M059J (cell line): ENCODE measurements around the gene SCN5A. TPM values are rescaled to one million over a fixed set of nuclear protein-coding genes. Genes with fewer than 3 reads are reported as not detected.
"Not testable (repeated sequence)": the region's sequence is repeated elsewhere in the genome, so short reads cannot be mapped to it uniquely, and the experiment has no call there.

Experiments
- DNase-seq: peaks from one replicate; pipeline ENCODE4 v3.0.0-alpha.2; 2012; ENCODE audit warnings: low read depth
- total RNA-seq: library from RNA; depleted of rRNA; stranded (reverse); fragments of >200 nt; shearing (Covaris generic); gene quantifications from 2 replicates; pipeline ENCODE4 v1.2.3, GENCODE V29; 2014

The SCN5A gene
- total RNA-seq, 1 experiment from 2014 or later, result 1.6 TPM

DNA sequence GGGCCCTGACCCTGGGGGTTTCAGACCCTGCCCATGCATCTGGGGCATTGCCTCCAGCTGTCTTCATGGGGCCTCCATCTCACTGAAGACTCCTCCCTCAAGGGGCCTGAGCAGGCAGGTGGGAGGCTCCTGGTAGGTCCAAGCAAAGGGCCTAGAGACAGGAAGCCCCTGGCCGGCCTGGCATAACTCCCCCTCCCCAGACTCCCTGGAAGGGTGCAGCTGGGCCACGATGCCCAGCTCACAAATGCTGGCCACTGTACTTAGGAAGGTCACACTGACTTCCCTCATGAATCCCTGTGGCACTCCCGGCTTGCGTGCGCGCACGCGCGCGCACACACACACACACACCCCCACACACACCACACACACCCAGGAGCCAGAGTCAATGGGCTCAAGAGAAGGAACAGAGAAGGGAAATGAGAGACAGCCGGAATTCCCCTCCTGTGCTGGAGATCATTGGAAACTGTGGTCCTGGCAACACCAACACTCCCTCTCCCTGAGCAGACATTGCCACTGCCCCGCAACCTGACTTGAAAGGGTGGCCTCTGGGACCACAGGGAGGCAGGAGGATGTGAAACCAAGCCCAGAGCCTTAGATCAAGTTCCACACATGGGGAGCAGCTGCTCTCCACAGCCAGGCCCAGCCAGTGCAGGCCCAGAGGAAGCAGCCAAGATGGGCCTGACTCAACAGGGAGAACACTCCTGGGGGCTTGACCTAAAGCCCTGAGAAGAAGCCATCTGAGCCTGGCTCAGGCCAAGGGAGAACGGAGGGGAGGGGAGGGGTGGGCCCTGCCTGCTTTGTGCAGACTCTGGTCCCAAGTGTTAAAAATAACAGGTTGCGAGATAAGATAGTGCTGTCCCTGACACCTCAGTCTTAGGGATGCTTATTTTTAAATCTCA is 69.7 kb downstream of the SCN5A start:
- peak; percentile 2 for DNase-seq

DNA sequence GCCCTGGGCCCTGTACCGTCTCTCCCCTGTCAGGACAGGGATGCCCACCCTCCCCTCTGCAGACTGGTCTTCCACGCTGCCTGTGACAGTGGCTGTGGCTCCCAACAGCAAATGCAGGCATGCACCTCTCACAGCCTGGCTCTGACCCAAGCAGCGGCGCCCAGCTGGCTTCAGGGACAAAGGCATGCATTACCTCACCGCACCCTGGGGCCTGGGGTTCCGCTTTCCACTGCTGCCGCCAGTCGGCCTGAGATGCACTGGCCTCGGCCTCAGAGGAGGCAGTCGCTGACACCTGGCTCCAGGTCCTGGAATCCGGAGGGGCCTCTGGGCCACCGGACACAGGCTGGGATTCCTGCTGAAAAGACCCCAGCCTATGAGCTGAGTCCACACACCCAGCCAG is 70.3 kb downstream of the SCN5A start:
- DNase-seq, result peak; percentile 62

DNA sequence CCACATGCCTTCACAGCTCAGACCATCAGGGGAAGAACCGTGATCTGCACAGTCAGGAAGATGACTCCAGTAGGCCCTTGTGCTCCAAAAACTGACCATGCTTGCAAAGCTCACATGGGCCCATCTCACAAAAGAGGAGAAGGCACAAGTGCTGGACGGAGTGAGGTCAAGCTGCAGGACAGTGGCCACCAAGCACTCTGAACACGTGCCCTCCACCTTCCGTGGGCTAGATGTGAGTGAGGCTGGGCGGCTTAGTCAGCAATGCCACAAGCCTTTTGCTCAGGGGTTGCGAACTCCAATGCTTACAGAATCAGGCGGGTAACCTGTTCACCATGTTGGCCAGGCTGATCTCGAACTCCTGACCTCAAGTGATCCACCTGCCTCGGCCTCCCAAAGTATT is 70.9 kb downstream of the SCN5A start:
- DNase-seq, result no peak

DNA sequence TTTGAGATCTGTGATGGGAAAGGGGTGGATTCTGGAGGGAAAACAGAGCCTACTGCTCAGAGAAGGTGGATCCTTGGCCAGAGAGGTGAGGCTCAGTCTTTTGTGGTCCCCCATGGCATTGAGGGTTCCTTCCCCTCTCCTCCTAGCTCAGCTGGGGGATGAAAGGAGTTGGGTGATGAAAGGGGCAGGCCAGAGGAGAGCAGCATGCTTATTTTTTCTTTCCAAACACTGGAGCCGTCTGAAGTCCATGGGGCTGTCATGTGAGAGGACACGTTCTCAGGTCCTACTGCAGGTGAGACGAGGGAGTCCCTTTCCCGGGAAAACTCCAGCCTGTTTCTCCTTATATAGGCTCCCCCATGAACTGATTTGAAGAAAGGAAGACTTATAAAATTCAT is 71.4 kb downstream of the SCN5A start:
- no peak for DNase-seq

DNA sequence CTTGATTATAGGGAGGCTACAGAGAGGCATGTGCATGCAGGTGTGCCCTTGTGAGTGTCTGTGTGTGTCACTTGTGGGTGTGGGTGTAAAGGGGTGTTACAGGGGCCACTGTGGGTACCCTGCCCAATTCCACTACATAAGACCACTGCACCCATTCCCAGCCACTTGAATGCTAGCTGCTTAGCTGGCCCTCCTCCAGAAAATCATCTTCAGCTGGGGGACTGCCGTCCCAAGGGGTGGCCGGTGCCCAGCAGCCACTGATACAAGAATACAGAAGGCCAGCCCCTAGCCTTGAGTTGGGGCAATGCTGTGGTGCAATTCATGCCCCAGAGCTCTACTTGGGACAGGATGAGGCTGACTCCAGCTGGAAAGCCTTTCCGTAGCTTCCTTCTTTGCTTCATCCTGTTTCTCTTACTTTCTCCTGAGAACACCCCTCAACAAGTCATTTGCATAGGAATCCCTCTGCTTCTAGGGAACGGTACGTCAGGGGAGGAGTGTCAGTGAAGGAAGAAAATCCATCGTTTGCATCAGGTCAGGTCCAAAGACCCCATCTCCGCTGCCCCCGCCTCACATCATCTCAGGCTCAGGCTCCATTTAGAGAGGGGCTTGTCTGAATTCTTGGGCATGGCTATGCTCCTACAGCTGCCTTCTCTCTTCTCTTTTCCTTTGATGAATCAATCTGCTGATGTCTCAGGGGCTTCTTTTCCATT is 72.0 kb downstream of the SCN5A start:
- no peak for DNase-seq

DNA sequence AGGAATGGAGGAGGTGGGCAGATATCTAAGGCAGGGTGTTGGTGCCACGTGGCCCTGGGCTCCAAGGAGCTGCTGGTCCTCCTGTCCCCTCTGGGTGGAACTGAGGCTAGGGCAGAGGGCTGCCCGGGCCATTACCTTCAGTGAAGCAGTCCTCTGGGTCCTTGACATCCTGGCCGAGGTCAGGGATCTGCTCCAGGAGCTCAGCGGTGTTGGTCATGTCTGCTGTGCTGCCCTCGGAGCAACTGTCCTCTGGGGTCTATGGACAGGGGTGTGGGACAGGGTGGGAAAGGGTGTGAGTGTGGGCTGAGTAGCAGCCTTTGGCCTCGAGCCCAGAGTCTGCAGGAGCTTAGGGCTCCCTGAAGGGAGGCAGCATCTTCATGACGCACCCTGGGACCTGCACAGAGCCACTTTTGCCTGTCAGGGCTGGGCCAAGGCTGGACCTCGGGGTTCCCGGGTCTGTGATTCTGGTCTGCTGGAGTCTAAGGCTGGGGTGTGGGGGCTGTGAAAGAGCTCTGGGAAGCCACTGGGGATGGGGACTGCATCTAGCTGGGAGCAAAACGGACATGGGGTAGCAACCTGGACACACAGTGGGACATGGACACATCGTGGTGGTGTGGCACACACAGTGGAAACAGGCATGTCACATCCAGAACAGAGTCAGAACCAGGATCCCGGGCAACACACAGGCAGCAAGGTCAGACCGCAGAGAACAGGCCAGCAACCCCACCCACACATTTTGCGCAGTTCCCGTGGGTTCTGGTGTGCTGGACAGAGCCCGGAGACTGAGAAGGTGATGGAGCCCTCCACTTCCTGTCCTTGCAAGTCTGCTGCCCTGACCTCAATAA is 72.7 kb downstream of the SCN5A start:
- DNase-seq, result no peak

DNA sequence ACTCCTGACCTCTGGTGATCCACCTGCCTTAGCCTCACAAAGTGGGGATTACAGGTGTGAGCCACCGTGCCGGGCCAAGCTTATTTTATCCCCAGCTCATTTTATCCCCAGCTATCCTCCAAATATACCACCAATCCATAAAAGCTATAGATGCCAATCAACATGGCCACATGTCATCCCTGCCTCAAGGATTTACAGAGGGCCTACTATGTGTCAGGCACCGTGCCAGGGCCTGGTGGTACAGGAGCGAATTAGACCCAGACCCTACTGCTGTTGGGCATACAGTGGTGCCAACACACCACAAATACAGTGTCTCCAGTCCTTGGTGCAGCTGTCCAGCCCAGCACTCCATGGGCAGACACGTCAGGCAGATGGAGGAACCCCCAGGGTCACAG is 73.4 kb downstream of the SCN5A start:
- no peak for DNase-seq

DNA sequence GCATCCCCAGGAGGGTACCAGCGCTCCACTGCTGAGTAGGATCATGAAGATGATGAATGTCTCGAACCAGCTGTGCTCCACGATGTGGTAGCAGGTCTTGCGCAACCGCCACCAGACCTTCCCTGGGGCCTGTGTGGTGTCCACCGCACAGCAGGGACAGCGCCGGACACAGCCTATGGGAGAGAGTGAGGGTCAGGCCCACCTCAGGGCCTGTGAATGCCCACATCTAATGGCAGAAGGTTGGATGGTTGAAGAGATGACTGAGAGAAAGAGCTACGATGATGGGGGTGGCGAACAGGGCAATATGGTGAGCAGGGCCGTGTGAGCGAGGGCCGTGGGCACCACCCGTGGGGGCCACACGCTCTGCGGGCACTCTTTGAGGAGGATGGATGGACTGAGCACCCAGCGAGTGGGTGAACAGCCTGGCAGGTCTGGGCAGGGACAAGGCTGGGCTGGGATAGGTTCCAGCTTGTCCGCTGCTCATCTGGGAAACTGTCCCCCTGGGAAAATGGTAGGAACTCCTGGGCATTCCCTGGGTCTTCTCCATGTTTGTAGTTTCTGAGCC is 74.1 kb downstream of the SCN5A start:
- DNase-seq, result no peak

DNA sequence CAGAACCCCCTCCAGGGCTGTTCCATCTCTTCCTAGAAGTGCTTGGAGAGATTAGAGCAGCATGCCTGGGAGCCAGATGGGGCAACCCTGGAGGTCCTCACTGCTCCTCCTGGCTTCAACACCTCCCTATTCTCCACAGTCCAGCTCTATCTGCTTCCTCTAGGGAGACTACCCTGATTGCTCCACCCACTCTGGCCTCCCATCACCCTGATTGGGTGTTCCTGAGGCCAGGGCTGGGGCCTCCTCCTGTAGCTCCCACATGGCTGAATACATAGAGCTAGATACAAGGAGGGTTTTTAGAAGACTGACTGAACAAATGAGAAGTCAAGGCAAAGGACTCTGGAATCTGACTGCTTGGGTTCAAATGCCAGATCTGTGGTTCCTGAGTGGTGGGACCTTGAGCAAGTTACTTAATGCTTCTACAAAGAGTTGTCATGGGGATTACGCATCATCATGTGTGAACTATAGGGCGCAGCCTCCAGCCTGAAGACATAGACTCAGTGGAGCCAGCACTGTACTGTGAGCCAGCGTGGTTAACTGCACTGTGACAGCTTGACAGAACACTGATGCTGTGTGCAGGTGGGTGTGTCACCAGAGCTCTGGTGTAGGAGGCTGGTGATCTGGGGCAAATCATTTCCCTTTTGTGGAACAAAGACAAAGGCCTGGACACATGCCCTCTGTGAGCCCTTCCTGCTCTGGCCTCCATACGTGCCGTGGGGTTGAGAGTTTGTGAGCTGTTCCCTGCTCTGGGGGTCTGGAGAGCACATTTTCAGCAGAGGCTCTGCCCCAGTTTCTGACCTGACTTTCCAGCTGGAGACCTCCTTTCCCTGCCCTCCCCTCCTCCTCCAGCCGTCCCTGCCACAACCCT is 74.8 kb downstream of the SCN5A start:
- peak; percentile 64 for DNase-seq

DNA sequence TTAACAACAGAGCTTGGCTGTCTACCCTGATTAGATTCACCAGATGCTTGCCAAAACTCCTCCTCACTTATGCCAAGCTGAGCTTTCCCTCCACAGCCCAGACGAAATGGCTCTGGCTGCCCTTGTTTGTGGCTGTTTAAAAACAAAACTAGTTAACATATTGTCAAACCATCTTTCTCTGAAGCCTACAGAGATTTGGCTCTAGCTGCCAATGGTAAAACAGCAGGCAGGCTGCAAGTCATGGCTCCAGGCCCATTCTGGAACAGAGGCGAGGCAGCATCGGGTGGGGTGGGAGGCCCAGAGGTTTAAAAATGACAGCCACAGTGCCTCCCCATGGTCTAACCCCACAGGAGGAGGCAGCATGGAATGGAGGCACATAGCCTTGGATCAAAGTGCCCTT is 75.9 kb downstream of the SCN5A start:
- DNase-seq, result no peak

DNA sequence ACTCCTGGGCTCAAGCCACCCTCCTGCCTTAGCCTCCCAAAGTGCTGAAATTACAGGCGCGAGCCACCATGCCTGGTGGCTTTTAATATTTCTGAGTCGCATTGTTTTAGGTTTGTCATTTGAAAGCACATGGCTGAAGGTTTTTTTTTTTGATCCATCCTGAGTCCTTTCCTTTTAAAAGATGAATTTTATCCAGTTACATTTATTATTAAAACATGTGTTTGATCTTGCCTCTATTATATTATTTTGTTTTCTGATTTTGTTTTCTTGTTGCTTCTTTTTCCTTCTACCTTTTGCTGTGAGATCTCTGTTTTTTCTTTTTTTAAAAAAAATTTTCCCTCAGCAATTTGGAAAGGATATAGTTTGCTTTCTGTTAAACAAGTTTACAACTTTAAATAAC is 76.4 kb downstream of the SCN5A start:
- DNase-seq, result no peak

DNA sequence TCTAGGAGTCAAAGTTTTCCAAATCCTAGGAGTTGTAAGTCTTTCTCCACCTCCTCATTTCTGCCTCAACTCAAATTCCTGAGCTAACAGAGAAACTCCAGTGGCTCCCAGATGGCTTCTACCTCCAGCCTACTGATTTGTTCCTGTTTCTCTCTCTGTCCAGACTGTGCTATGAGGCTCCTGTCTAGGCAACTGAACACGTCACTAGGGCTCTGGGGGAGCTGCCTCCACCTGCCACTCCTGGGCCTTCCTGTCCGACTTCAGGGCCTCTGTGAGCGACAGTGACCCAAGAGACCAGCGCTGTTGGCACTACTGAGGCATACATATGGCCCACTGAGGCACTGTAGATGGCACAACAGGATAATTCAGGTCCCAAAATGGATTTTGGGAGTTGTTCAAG is 82.0 kb downstream of the SCN5A start:
- DNase-seq, result no peak

DNA sequence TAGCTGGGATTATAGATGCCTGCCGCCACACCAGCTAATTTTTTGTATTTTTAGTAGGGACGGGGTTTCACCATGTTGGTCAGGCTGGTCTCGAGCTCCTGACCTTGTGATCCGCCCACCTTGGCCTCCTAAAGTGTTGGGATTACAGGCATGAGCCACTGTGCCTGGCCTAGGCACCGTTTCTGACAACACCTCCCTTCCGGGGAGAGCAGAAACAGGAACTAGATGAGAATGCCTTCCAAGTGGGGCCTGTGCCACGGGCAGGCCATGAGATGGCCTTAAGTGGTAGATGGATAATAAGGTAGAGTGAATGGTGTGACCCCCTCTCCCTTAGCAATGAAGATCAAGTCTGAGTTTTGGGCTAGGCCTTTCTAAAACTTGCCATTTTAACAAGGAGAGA is 82.7 kb downstream of the SCN5A start:
- DNase-seq, result not testable (repeated sequence)

DNA sequence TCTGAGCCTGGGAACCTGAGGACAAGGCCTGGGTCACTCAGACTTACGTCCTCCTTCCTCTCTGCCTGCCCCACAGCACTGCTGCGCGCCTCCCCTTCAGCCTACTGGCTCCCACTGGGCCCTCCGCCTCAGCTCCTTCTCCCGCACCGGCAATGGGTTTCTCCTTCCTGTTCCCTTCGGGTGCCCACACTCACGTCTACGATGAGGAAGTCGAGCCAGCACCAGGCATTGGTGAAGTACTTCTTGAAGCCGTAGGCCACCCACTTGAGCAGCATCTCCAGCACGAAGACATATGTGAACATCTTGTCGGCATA is 83.3 kb downstream of the SCN5A start:
- DNase-seq, result no peak

DNA sequence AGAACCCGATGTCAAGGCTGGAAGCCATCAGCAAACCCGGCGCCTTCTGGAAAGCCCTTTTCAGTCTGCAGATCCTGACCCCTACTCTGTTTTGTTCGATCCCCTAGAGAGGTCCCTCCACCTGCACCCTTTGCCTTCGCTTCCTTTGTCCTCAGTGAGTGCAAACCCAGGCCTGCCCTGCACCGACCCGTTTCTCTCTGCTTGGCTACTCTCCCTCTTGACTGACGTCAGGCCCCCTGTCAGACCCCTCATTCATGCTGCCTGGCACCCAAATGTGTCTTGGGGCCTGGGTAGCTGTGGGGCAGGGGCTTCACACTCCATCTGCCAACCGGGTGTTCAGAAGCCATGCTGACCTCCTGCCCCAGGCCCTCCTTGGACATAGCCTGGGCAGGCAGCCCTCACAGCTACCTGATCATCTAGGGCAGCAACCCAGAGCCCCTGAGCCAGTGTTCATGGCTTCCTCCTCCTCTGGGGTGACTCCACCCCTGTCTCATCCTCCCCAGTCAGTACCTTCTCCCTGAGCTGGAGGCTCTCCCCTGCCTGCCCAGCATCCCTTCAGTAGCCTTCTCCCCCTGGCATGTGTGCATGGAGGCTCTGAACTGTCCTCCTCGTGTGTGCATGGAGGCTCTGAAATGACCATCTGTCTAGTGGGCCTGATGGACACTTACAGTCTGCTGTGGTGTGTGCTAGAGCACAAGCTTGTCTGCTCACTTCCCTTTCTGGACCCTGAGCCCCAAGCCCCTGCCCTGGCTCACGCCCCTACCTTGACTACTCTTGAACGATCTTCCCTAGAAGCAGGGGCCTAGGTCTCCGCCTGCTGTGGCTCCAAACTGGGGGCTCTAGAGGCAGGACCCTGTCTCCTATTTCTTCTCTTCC is 83.9 kb downstream of the SCN5A start:
- no peak for DNase-seq

DNA sequence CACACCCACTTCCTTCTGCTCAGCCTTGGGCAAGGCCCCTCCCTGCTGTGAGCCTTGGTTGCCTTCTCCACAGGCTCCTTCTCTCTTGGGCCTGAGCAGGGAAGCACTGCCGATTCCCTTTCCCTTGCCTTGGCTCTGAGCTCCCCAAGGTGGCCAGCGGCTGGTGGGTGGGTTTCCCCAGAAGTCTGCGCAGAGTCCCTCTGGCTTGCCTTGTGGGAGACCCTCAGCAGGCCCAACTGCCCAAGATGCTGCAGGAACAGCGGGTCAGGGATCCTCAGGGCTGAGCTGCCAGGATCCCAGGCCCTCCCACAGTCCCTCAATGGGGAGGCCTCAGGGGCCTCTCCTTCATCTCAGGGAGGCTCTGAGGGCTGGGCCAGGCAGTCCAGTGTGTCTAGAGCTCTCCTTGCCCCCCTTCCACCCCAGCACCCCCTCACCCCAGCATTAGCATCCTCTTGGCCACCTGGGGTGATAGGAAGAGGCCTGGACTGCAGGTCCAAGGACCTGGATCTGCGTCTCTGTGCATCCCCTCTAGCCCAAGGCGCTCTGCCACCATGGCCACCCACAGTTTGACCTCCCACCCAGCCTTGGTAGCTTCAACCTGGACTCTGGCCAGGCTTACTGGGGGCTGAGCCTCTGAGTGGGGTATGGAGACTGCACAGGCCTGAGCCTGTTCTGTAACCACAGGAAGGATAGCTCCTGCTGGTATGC is 84.7 kb downstream of the SCN5A start:
- no peak for DNase-seq

DNA sequence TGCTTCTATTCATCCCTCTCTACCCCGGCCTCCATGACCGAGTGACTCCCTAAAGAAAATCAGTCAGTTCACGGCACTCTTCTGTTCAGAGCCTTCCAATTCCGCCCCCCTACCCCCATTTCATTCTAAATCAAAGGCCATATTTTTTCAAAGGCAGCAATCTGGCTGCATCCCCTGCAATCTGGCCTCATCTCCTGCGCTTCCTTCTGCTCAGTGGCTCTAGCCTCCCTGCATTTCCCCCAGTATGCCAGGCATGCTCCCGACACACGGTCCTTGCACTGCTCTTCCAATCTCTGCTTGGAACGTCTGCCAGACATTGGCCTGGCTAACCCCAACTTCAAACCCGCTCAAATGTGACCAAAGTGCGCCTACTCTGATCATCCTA is 85.6 kb downstream of the SCN5A start:
- DNase-seq, result no peak

DNA sequence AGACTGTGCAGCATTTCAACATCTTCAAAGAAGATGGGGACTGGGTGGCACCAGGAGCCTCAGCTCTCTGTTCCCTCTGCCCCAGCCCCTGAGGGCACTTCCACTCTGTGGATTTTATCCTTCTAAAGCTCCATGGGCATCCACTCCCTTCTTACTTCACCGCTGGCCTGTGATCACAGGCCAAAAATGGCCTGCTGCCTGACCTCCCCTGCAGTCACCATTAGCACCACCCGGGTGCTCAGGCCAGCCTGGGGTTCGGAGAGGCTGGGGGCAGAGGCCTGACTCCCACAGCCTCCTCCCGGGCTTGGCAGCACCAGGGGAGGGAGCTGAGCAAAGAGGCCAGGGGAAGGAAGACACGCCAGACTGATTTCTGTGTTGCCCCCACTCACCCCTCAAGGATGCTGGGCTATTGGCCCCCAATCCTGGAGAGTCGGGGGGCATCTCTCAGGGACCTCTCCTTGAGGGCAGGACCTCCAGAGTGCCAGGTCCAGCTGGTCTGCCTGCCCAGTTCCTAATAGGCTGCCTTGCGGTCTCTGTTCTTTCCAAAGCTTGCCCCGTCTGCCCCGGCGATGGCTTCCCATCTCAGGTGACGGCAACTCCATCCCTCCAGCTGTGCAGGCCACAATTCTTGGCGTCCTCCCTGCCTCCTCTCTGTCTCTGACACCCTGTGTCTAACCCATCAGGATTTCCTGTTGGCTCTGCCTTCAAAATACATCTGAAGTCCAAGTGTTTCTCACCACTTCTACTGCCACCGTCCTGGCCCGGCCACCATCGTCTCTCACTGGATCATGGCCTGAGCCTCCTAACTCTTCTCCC is 86.2 kb downstream of the SCN5A start:
- no peak for DNase-seq

DNA sequence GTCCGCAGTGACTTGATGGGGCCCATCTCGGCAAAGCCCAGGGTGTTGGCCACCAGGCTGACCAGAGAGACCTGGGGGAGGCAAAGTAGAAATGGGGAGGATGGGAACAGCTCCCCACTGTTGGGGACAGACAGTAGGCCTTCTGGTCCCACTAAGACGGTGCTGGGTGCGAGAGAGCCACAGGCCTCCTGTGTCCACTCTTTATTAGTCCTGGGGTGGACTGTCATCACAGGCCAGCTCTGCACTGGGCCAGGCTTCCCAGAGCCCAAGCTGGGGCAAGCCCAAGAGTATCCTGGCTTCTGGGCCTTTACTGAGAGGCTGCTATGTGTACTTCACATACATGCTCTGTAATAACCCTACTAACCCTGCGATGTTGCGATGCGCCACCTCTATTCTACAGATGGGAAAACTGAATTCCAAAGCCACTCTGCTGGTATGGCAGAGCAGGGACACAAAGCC is 87.0 kb downstream of the SCN5A start:
- DNase-seq, result no peak
